ENCODE data around the gene TNFRSF1A. TPM values are rescaled to one million over a fixed set of nuclear protein-coding genes. Genes with fewer than 3 reads are reported as not detected.

Gene TNFRSF1A
- total RNA-seq, 1 experiment from 2014 or later: 44.1 TPM

- Mint-ChIP-seq H3K9me3 (no peaks in the 10 kb centered on the region), H3K27me3 (ENCODE audit: low read depth) (peaks cover 5% of the 10 kb centered on the region), H3K27ac (no peak overlapping the region), H3K36me3 (no peaks in the 10 kb centered on the region), H3K4me3 (no peak overlapping the region), H3K4me1 (peaks cover 45% of the 10 kb centered on the region)
- ATAC-seq: no peak
- ChIA-PET POLR2A (no interaction called here), CTCF (interaction anchor here (0.6 to 1.3 kb wide), 5 partner anchors 12 to 184 kb away, joined by 3 to 7 read pairs (median 4); no protein-coding TSS in a partner anchor)
- no peak for DNase-seq (ENCODE audit: low spot score)
- no peak for TF ChIP-seq SMAD4 (CRISPR knock-in tag; IDR thresholded peaks at IDR 0.05)
- no peak for TF ChIP-seq E2F4 (CRISPR knock-in tag; IDR thresholded peaks at IDR 0.05; ENCODE audit: borderline replicate concordance, low read depth)
- no peak for TF ChIP-seq ATF1 (CRISPR knock-in tag; IDR thresholded peaks at IDR 0.05)
- TF ChIP-seq ZNF232 (CRISPR knock-in tag; IDR thresholded peaks at IDR 0.05): no peak
- no peak for TF ChIP-seq ZBTB21 (CRISPR knock-in tag; IDR thresholded peaks at IDR 0.05; ENCODE audit: borderline replicate concordance)
These were observed 60.6 kb downstream of the TNFRSF1A start for GRCh38 chr12:6281081-6281809.

GRCh38 chr12:6280672-6281071, 61.2 kb downstream of the TNFRSF1A start:
- H3K4me1 Mint-ChIP-seq: peaks cover 45% of the 10 kb centered on the region
- CTCF ChIA-PET: interaction anchor here (1.1 to 13.5 kb wide), 5 partner anchors 70 to 243 kb away, joined by 4 to 431 read pairs (median 77); partner anchors contain the start of gene CD9
- H3K36me3 Mint-ChIP-seq: no peaks in the 10 kb centered on the region
- DNase-seq (ENCODE audit: low spot score): no peak
- H3K27me3 Mint-ChIP-seq (ENCODE audit: low read depth): peaks cover 5% of the 10 kb centered on the region
- POLR2A ChIA-PET: no interaction called here
- no peak overlapping the region for H3K4me3 Mint-ChIP-seq
- TF ChIP-seq CREM (CRISPR knock-in tag; IDR thresholded peaks at IDR 0.05) (no peak), TEAD1 (CRISPR knock-in tag; IDR thresholded peaks at IDR 0.05) (no peak), SP1 (CRISPR knock-in tag; conservative IDR thresholded peaks at IDR 0.05) (no peak), ESRRA (CRISPR knock-in tag; IDR thresholded peaks at IDR 0.05; ENCODE audit: borderline replicate concordance) (no peak), CREB1 (CRISPR knock-in tag; IDR thresholded peaks at IDR 0.05) (no peak), ZNF317 (CRISPR knock-in tag; IDR thresholded peaks at IDR 0.05; ENCODE audit: borderline replicate concordance, low read depth) (no peak), NFYB (CRISPR knock-in tag; conservative IDR thresholded peaks at IDR 0.05; ENCODE audit: low read depth) (no peak), E2F1 (CRISPR knock-in tag; IDR thresholded peaks at IDR 0.05) (no peak), MYBL2 (CRISPR knock-in tag; IDR thresholded peaks at IDR 0.05) (no peak), MXD4 (CRISPR knock-in tag; IDR thresholded peaks at IDR 0.05; ENCODE audit: borderline replicate concordance) (no peak), SMAD4 (CRISPR knock-in tag; IDR thresholded peaks at IDR 0.05) (no peak)
- H3K9me3 Mint-ChIP-seq: no peaks in the 10 kb centered on the region
- no peak for ATAC-seq
- no peak overlapping the region for H3K27ac Mint-ChIP-seq

- CTCF ChIA-PET: interaction anchor here (0.7 to 13.5 kb wide), 13 partner anchors 12 to 291 kb away, joined by 3 to 431 read pairs (median 13); partner anchors contain the start of genes CD9 and PLEKHG6
- Mint-ChIP-seq H3K9me3 (no peaks in the 10 kb centered on the region), H3K4me3 (no peak overlapping the region), H3K36me3 (no peaks in the 10 kb centered on the region), H3K4me1 (peaks cover 46% of the 10 kb centered on the region), H3K27me3 (ENCODE audit: low read depth) (peaks cover 5% of the 10 kb centered on the region), H3K27ac (no peak overlapping the region)
- peak; percentile 48; the same call in 1 of the 2 replicates for TF ChIP-seq GABPB1 (CRISPR knock-in tag; IDR thresholded peaks at IDR 0.05)
- TF ChIP-seq ZNF671 (CRISPR knock-in tag; IDR thresholded peaks at IDR 0.05): no peak
- no peak for TF ChIP-seq ZSCAN18 (CRISPR knock-in tag; IDR thresholded peaks at IDR 0.05)
- no peak for TF ChIP-seq SOX15 (CRISPR knock-in tag; IDR thresholded peaks at IDR 0.05)
- TF ChIP-seq TEAD4 (CRISPR knock-in tag; IDR thresholded peaks at IDR 0.05): no peak
- DNase-seq (ENCODE audit: low spot score) (no peak), ATAC-seq (no peak)
- POLR2A ChIA-PET: no interaction called here
These were observed 61.8 kb downstream of the TNFRSF1A start for GRCh38 chr12:6280053-6280469.
